Suprapubic skin (tissue), 4 donors: ENCODE results near the gene DBT. TPM values are rescaled to one million over a fixed set of nuclear protein-coding genes. Genes with fewer than 3 reads are reported as not detected.

ENCODE experiments used
- DNase-seq, 2 donors: peaks; one replicate each; pipeline ENCODE4 v3.0.0-alpha.2; 2019; ENCODE audit warnings: low spot score in 2 of 2
- H3K27ac ChIP-seq: fragments of 200-600 bp; sonication (generic); one replicate; pipeline ENCODE4 v1.5.1; 2019
- H3K27me3 ChIP-seq: fragments of 200-600 bp; sonication (generic); one replicate; pipeline ENCODE4 v1.5.1; 2019
- H3K36me3 ChIP-seq: fragments of 200-600 bp; sonication (generic); one replicate; pipeline ENCODE4 v1.5.1; 2019
- H3K4me1 ChIP-seq: fragments of 200-600 bp; sonication (generic); one replicate; pipeline ENCODE4 v1.5.1; 2019
- H3K4me3 ChIP-seq: fragments of 200-600 bp; sonication (generic); one replicate; pipeline ENCODE4 v1.5.1; 2019; ENCODE audit warnings: mild to moderate bottlenecking
- H3K9me3 ChIP-seq: fragments of 200-600 bp; sonication (generic); one replicate; pipeline ENCODE4 v1.5.1; 2019
- EP300 ChIP-seq: sonication (generic); formaldehyde crosslinking; IDR thresholded peaks from one replicate; pipeline ENCODE4 v1.6.1; 2017; ENCODE audit warnings: antibody characterized with exemption
- POLR2A ChIP-seq, 2 donors: fragments of 450-650 bp; IDR thresholded peaks; one replicate each; pipeline ENCODE4 v1.6.1; 2017; ENCODE audit warnings: antibody characterized with exemption in 2 of 2, mild to moderate bottlenecking in 2 of 2, moderate library complexity in 2 of 2
- POLR2AphosphoS5 ChIP-seq, 3 donors: sonication (generic); formaldehyde crosslinking; IDR thresholded peaks; one replicate each; pipeline ENCODE4 v1.6.1; 2017; ENCODE audit warnings: antibody characterized with exemption in 3 of 3
- WGBS: methylation state at CpG from one replicate; pipeline ENCODE4 v1.1.5; 2018; 5-methylcytosine and 5-hydroxymethylcytosine counted together
- total RNA-seq, 4 donors: library from RNA; depleted of rRNA; stranded (reverse); fragments of >200 nt; gene quantifications; one replicate each; pipeline ENCODE4 v1.1.0, GENCODE V29; 2016
- TF ChIP-seq, protein P1 (sequence below), 2 donors: fragments of 200-600 bp in 1 of 2; fragments of 450-650 bp in 1 of 2; sonication (generic) in 1 of 2; IDR thresholded peaks; one replicate each; pipeline ENCODE4 v1.5.1; 2016 to 2019; ENCODE audit warnings: antibody characterized with exemption in 2 of 2, mild to moderate bottlenecking in 1 of 2, moderate library complexity in 1 of 2

Gene DBT
- total RNA-seq, 4 donors from 2014 or later = 7.1 to 13.4 (median 10.2) TPM

DNA sequence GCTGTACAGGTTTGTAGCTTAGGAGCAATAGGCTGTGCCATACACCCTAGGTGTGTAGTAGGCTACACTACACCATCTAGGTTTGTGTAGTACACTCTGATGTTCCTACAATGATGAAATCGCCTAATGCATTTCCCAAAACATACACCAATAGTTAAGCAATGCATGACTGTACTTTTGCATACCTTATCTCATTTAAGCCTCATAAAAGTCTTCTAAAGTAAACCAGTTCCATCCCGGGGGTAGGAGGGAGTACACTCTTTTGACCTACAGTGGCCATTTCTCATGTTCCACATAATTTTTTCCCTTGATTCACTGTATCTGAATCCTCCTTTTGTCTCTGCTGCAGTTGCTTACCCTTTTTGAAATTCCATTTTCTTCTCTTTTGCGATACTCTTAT is 104.5 kb downstream of the DBT start:
- Histone ChIP-seq H3K36me3 (peaks cover 92% of the 10 kb centered on the region), H3K4me1 (no peaks in the 10 kb centered on the region), H3K27me3 (no peaks in the 10 kb centered on the region), H3K9me3 (no peaks in the 10 kb centered on the region), H3K4me3 (no peak overlapping the region), H3K27ac (no peak overlapping the region)
- WGBS = 93% methylated on average over 3 of the region's 3 CpGs
- TF ChIP-seq, protein P1, sequence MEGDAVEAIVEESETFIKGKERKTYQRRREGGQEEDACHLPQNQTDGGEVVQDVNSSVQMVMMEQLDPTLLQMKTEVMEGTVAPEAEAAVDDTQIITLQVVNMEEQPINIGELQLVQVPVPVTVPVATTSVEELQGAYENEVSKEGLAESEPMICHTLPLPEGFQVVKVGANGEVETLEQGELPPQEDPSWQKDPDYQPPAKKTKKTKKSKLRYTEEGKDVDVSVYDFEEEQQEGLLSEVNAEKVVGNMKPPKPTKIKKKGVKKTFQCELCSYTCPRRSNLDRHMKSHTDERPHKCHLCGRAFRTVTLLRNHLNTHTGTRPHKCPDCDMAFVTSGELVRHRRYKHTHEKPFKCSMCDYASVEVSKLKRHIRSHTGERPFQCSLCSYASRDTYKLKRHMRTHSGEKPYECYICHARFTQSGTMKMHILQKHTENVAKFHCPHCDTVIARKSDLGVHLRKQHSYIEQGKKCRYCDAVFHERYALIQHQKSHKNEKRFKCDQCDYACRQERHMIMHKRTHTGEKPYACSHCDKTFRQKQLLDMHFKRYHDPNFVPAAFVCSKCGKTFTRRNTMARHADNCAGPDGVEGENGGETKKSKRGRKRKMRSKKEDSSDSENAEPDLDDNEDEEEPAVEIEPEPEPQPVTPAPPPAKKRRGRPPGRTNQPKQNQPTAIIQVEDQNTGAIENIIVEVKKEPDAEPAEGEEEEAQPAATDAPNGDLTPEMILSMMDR (IDR thresholded peaks at IDR 0.05) = no peak
- TF ChIP-seq EP300 = no peak
- no peak for TF ChIP-seq POLR2AphosphoS5 (IDR thresholded peaks at IDR 0.05)
- TF ChIP-seq POLR2A (IDR thresholded peaks at IDR 0.05) = no peak
- no peak for DNase-seq

DNA sequence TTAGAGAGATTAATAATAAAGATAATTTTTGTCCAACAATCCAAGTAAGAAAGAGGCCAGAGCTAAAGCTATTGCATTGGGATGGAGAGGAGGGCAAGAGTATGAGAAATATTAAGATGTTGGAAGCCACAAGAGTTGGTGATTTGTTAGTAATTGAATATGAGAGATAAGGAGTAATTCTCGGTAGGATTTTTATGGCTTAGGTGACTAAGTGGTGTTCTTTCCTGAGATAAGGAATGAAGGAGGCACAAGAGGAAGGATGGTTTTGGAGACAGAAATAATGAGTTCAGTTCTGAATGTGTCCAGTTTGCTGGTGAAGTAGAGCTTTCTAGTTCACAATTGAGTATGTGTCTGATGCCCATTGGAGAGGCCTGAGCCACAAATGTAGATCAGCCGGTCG is 107.3 kb downstream of the DBT start:
- DNase-seq = no peak
- Histone ChIP-seq H3K4me1 (no peaks in the 10 kb centered on the region), H3K27me3 (no peaks in the 10 kb centered on the region), H3K4me3 (no peak overlapping the region), H3K36me3 (peaks cover 99% of the 10 kb centered on the region), H3K9me3 (no peaks in the 10 kb centered on the region), H3K27ac (no peak overlapping the region)
- TF ChIP-seq POLR2AphosphoS5 (IDR thresholded peaks at IDR 0.05) = no peak
- TF ChIP-seq EP300 = no peak
- no peak for TF ChIP-seq POLR2A (IDR thresholded peaks at IDR 0.05)
- TF ChIP-seq, protein P1 (IDR thresholded peaks at IDR 0.05) = no peak
- WGBS = 88% methylated on average over 3 of the region's 3 CpGs

DNA sequence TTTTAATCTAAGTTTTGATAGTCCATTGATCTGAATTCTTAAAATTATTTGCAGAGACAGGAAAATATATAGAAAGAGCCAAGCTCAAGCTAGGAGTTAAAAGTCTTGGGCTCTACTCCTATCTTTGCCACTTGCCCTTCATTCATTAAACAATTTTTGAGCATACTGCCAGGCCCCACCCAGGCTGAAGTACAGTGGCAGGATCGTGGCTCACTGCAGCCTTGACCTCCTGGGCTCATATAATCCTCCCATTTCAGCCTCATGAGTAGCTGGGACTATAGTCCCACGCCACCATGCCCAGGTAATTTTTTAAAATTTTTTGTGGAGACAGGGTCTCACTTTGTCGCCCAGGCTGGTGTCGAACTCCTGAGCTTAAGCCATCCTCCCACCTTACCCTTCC is 108.4 kb downstream of the DBT start:
- Histone ChIP-seq H3K27ac (no peak overlapping the region), H3K4me1 (no peaks in the 10 kb centered on the region), H3K9me3 (no peaks in the 10 kb centered on the region), H3K36me3 (peaks cover 92% of the 10 kb centered on the region), H3K4me3 (no peak overlapping the region), H3K27me3 (no peaks in the 10 kb centered on the region)
- TF ChIP-seq POLR2AphosphoS5 (IDR thresholded peaks at IDR 0.05) (no peak), EP300 (no peak), POLR2A (IDR thresholded peaks at IDR 0.05) (no peak)
- TF ChIP-seq, protein P1 (IDR thresholded peaks at IDR 0.05) = no peak
- no peak for DNase-seq
- WGBS = 96% methylated on average over 4 of the region's 4 CpGs

DNA sequence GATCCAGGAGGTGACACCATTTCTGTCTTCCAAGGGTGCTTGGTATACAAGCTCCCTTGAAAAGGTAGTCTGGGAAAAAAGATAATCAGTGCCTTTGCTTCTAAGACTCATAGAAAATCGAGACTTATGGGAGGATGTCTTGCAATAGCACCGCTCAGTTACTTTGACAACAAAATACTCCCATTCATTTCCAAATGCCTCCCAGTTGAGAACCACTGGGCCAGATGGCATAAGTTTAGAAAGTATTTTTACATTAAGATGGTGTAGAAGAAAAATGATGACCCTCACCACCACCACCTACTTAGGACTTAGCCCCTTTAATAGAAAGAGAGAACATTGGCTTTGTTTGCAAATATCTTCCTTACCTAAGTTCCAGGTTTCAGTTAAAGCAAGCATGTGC is 112.0 kb downstream of the DBT start:
- Histone ChIP-seq H3K9me3 (no peaks in the 10 kb centered on the region), H3K36me3 (peaks cover 56% of the 10 kb centered on the region), H3K4me1 (peaks cover 22% of the 10 kb centered on the region), H3K4me3 (no peak overlapping the region), H3K27ac (no peak overlapping the region), H3K27me3 (no peaks in the 10 kb centered on the region)
- 95% methylated on average over 2 of the region's 2 CpGs for WGBS
- TF ChIP-seq, protein P1 (IDR thresholded peaks at IDR 0.05) = no peak
- TF ChIP-seq POLR2AphosphoS5 (IDR thresholded peaks at IDR 0.05) (no peak), POLR2A (IDR thresholded peaks at IDR 0.05) (no peak), EP300 (no peak)
- DNase-seq = no peak

Other genes with a start within 250 kb of the DBT start
- gene SASS6, start 116.9 kb downstream of the DBT start, total RNA-seq = 1 to 10 TPM; 2.1 to 3.8 (median 2.4) TPM
- 10 to 100 TPM; 10.8 to 33.7 (median 13.5) TPM for gene TRMT13, start 116.7 kb downstream of the DBT start, total RNA-seq
- gene LRRC39, start 71.6 kb downstream of the DBT start, total RNA-seq = 1 to 10 TPM in 1 of 4 donors, under 1 TPM in 3; 0.45 to 3.7 (median 0.73) TPM
- 10 to 100 TPM in 3 of 4 donors, 1 to 10 TPM in 1; 8.4 to 21.6 (median 14.5) TPM for gene RTCA, start 16.4 kb upstream of the DBT start, total RNA-seq
- 10 to 100 TPM in 3 of 4 donors, 1 to 10 TPM in 1; 9.9 to 22.8 (median 17.5) TPM for gene CDC14A, start 102.7 kb upstream of the DBT start, total RNA-seq